Fibroblast of lung (primary cell): ENCODE measurements around the gene CYP24A1.
"Not testable (repeated sequence)": the region's sequence is repeated elsewhere in the genome, so short reads cannot be mapped to it uniquely, and the experiment has no call there.

Experiments
- EZH2 ChIP-seq: IDR thresholded peaks from 2 replicates; pipeline ENCODE4 v1.5.1; 2012; ENCODE audit warnings: low read length, control low read depth, mild to moderate bottlenecking; ENCODE audit errors: missing control alignments
- TF ChIP-seq, protein P1 (sequence below), 2 donors: IDR thresholded peaks in 1 of 2; conservative IDR thresholded peaks in 1 of 2; 1 replicate in 1 of 2; 2 replicates in 1 of 2; pipeline ENCODE4 v1.5.1; 2011 to 2012; ENCODE audit warnings: low read length in 2 of 2, control low read depth in 1 of 2, inconsistent platforms in 1 of 2, low read depth in 1 of 2, mild to moderate bottlenecking in 1 of 2

DNA sequence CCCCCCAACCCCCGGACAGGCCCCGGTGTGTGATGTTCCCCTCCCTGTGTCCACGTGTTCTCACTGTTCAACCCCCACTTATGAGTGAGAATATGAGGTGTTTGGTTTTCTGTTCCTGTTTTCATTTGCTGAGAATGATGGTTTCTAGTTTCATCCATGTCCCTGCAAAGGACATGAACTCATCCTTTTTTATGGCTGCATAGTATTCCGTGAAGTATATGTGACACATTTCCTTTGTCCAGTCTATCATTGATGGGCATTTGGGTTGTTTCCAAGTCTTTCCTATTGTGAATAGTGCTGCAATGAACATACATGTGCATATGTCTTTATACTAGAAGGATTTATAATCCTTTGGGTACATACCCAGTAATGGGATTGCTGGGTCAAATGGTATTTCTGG lies 42.7 kb downstream of the CYP24A1 start:
- TF ChIP-seq, protein P1, sequence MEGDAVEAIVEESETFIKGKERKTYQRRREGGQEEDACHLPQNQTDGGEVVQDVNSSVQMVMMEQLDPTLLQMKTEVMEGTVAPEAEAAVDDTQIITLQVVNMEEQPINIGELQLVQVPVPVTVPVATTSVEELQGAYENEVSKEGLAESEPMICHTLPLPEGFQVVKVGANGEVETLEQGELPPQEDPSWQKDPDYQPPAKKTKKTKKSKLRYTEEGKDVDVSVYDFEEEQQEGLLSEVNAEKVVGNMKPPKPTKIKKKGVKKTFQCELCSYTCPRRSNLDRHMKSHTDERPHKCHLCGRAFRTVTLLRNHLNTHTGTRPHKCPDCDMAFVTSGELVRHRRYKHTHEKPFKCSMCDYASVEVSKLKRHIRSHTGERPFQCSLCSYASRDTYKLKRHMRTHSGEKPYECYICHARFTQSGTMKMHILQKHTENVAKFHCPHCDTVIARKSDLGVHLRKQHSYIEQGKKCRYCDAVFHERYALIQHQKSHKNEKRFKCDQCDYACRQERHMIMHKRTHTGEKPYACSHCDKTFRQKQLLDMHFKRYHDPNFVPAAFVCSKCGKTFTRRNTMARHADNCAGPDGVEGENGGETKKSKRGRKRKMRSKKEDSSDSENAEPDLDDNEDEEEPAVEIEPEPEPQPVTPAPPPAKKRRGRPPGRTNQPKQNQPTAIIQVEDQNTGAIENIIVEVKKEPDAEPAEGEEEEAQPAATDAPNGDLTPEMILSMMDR (conservative IDR thresholded peaks at IDR 0.05 in 1 of 2, IDR thresholded peaks at IDR 0.05 in 1 of 2; ENCODE audit: low read depth in 1 of 2, low read length in 2 of 2): not testable (repeated sequence)
- not testable (repeated sequence) for TF ChIP-seq EZH2
